ENCODE measurements around the gene PLS3.
"Not testable (repeated sequence)": the region's sequence is repeated elsewhere in the genome, so short reads cannot be mapped to it uniquely, and the experiment has no call there.

PLS3 gene

GRCh38 chrX:115560978-115561604 lies at the start of gene PLS3:
PLS3 (plus strand) TSS chrX:115561174; CDS start chrX:115610251, 49,077 bp downstream.
- DNase-seq = no peak

GRCh38 chrX:115518113-115518512 lies 42.9 kb upstream of the PLS3 start:
- no peak for DNase-seq

- no peak for DNase-seq
These were observed 39.2 kb upstream of the PLS3 start for GRCh38 chrX:115521741-115522140.

GRCh38 chrX:115522952-115523351 lies 38.0 kb upstream of the PLS3 start:
- DNase-seq = no peak

GRCh38 chrX:115525486-115525885 lies 35.5 kb upstream of the PLS3 start:
- no peak for DNase-seq

- no peak for DNase-seq
These were observed 29.1 kb upstream of the PLS3 start for GRCh38 chrX:115531818-115532403.

GRCh38 chrX:115533485-115533884 lies 27.5 kb upstream of the PLS3 start:
- no peak for DNase-seq

- no peak for DNase-seq
These were observed 26.6 kb upstream of the PLS3 start for GRCh38 chrX:115534383-115534782.

GRCh38 chrX:115535421-115535820 lies 25.6 kb upstream of the PLS3 start:
- DNase-seq = no peak

- DNase-seq = no peak
These were observed 25.1 kb upstream of the PLS3 start for GRCh38 chrX:115535844-115536243.

GRCh38 chrX:115539841-115540240 lies 21.1 kb upstream of the PLS3 start:
- DNase-seq = no peak

GRCh38 chrX:115541045-115541444 lies 19.9 kb upstream of the PLS3 start:
- DNase-seq = not testable (repeated sequence)

GRCh38 chrX:115547448-115547847 lies 13.5 kb upstream of the PLS3 start:
- no peak for DNase-seq

- DNase-seq = no peak
These were observed 12.0 kb upstream of the PLS3 start for GRCh38 chrX:115549008-115549407.

GRCh38 chrX:115553171-115553570 lies 7.8 kb upstream of the PLS3 start:
- no peak for DNase-seq

GRCh38 chrX:115559672-115560071 lies 1.3 kb upstream of the PLS3 start:
- DNase-seq = no peak

GRCh38 chrX:115560211-115560977 lies 580 bp upstream of the PLS3 start:
- DNase-seq = no peak

- DNase-seq = no peak
These were observed 868 bp downstream of the PLS3 start for GRCh38 chrX:115561605-115562479.

- DNase-seq = no peak
These were observed 1.5 kb downstream of the PLS3 start for GRCh38 chrX:115562480-115562847.

- DNase-seq = no peak
These were observed 2.7 kb downstream of the PLS3 start for GRCh38 chrX:115563633-115564162.

- no peak for DNase-seq
These were observed 3.3 kb downstream of the PLS3 start for GRCh38 chrX:115564243-115564642.

GRCh38 chrX:115565888-115566287 lies 4.9 kb downstream of the PLS3 start:
- no peak for DNase-seq

- DNase-seq = no peak
These were observed 10.7 kb downstream of the PLS3 start for GRCh38 chrX:115571712-115572111.
